NT2/D1 (cell line): ENCODE results near the gene TUBA3D.
"Not testable (repeated sequence)": the region's sequence is repeated elsewhere in the genome, so short reads cannot be mapped to it uniquely, and the experiment has no call there.

Experiments used
- DNase-seq: peaks from one replicate; pipeline ENCODE4 v3.0.0-alpha.2; 2011; ENCODE audit warnings: low read depth, low spot score
- H3K27me3 ChIP-seq: 2 replicates; pipeline ENCODE4 v1.6.0; 2011; ENCODE audit warnings: mild to moderate bottlenecking; ENCODE audit not compliant: insufficient read length, insufficient read depth
- H3K36me3 ChIP-seq: 2 replicates; pipeline ENCODE4 v1.6.1; 2011; ENCODE audit warnings: mild to moderate bottlenecking, low read length, mixed read lengths; ENCODE audit not compliant: insufficient read depth, insufficient read length
- H3K4me1 ChIP-seq: 2 replicates; pipeline ENCODE4 v1.5.1; 2011; ENCODE audit not compliant: insufficient read depth, insufficient read length
- H3K4me3 ChIP-seq: 2 replicates; pipeline ENCODE4 v1.5.1; 2011; ENCODE audit warnings: low read depth; ENCODE audit not compliant: insufficient read length
- H3K9ac ChIP-seq: 2 replicates; pipeline ENCODE4 v1.6.0; 2011; ENCODE audit warnings: low read depth; ENCODE audit not compliant: insufficient read length
- H3K9me3 ChIP-seq: 2 replicates; pipeline ENCODE4 v1.5.1; 2011; ENCODE audit warnings: mild to moderate bottlenecking, low read length; ENCODE audit not compliant: insufficient read depth
- SUZ12 ChIP-seq: IDR thresholded peaks from 2 replicates; pipeline ENCODE4 v1.6.1; 2011; ENCODE audit not compliant: insufficient read length, insufficient read depth; ENCODE audit errors: extremely low read depth
- YY1 ChIP-seq: IDR thresholded peaks from 2 replicates; pipeline ENCODE4 v1.6.1; 2011; ENCODE audit not compliant: insufficient read length, insufficient read depth
- ZNF274 ChIP-seq: IDR thresholded peaks from 2 replicates; pipeline ENCODE4 v1.6.1; 2011; ENCODE audit warnings: mild to moderate bottlenecking, low read depth, low read length

TUBA3D gene

GRCh38 chr2:131515235-131515634 lies 39.3 kb downstream of the TUBA3D start:
- not testable (repeated sequence) for DNase-seq, H3K4me1 ChIP-seq, H3K4me3 ChIP-seq, H3K27me3 ChIP-seq, H3K9ac ChIP-seq, H3K9me3 ChIP-seq
- H3K36me3 ChIP-seq: peaks cover 79% of the 10 kb centered on the region

DNA sequence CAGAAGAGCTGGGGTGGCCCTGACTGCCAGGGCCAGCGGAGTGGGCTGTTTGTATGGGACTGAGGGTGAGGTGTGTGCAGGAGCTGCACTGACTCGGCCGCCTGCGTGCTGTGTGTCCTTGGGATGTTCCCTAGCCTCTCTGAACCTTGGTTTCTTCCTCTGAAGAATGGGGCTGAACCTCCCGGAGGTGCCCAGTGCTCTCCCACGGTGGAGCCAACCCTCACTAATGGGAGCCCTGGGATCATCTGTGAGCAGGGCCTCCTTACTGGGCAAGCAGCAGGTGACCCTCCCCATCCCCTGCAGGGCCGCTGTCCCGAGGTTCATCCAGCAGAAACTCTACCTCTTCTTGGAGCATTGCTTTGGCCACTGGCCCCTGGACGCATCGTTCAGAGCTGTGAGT lies 40.1 kb downstream of the TUBA3D start:
- Histone ChIP-seq H3K27me3 (no peaks in the 10 kb centered on the region), H3K4me3 (no peak overlapping the region), H3K36me3 (peaks cover 83% of the 10 kb centered on the region), H3K9ac (no peak overlapping the region), H3K4me1 (no peaks in the 10 kb centered on the region), H3K9me3 (no peaks in the 10 kb centered on the region)
- TF ChIP-seq ZNF274 (no peak), SUZ12 (no peak), YY1 (no peak)
- no peak for DNase-seq

- not testable (repeated sequence) for DNase-seq, H3K4me3 ChIP-seq, H3K4me1 ChIP-seq, H3K9ac ChIP-seq, H3K27me3 ChIP-seq, H3K9me3 ChIP-seq
- peaks cover 82% of the 10 kb centered on the region for H3K36me3 ChIP-seq
Observed at GRCh38 chr2:131516621-131517020, 40.7 kb downstream of the TUBA3D start.

- Histone ChIP-seq H3K9ac (no peak overlapping the region), H3K4me3 (no peak overlapping the region), H3K9me3 (no peaks in the 10 kb centered on the region), H3K27me3 (no peaks in the 10 kb centered on the region), H3K36me3 (peaks cover 87% of the 10 kb centered on the region), H3K4me1 (no peaks in the 10 kb centered on the region)
- TF ChIP-seq SUZ12: no peak
- DNase-seq: no peak
Observed at GRCh38 chr2:131517106-131517831, 41.4 kb downstream of the TUBA3D start.

DNA sequence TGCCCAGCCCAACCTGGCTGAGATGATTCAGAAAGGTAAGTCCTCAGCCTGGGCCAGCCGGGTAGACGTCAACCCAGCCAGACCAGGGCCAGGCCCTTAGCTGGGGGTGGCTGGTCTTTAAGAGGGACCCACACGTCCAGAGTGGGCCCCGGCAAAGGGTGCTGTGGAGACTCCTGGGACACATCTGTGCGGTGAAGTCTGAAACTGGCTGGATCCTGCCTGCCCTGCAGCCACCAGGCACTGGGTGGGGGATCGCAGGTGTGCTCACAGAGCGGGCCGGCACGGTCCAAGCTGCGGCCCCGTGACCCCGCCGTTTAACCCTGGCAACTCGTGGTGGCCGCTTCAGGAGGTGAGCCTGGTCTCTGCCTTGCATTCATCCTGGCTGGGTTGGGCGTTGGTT lies 41.9 kb downstream of the TUBA3D start:
- not testable (repeated sequence) for H3K27me3 ChIP-seq, H3K4me3 ChIP-seq, DNase-seq, H3K9me3 ChIP-seq, H3K4me1 ChIP-seq, H3K9ac ChIP-seq
- peaks cover 82% of the 10 kb centered on the region for H3K36me3 ChIP-seq

DNA sequence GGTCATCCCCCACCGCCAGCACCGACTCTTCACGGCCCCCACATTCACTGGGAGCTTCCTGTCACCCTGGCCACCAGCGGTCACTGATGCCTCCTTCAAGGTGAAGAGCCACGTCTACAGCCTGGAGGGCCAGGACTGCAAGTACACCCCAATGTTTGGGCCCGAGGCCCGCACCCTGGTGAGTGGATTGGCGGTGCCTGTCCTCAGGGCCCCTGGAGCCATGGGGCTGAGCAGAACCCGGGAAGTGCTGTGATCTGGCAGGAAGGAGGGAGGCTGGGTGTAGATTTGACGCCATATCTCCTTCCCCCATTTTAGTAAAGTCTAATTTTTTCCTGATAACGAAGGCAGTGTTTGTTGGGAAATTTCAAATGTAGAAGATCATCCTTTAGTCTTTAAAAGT lies 42.6 kb downstream of the TUBA3D start:
- H3K4me3 ChIP-seq, H3K9me3 ChIP-seq, H3K4me1 ChIP-seq, H3K9ac ChIP-seq, DNase-seq, H3K27me3 ChIP-seq: not testable (repeated sequence)
- peaks cover 75% of the 10 kb centered on the region for H3K36me3 ChIP-seq

DNA sequence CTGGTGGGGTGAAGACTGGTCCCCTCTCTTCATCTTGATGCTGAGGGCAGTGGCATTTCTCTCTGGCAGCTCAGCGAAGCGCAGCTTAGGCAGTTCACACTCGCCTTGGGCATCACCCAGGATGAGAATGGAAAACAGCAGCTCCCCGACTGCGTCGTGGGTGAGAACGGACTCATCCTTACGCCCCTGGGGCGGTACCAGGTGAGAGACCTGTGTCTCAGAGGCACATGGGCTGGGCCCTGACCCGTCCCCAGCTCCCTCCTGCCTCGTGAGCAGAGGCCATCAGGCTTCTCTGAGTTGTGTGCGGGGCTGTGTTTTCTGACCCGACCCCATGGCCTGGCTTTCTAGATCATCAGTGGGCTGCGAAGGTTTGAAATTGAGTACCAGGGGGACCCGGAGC lies 43.5 kb downstream of the TUBA3D start:
- H3K27me3 ChIP-seq: no peaks in the 10 kb centered on the region
- TF ChIP-seq ZNF274 (no peak), SUZ12 (no peak), YY1 (no peak)

DNA sequence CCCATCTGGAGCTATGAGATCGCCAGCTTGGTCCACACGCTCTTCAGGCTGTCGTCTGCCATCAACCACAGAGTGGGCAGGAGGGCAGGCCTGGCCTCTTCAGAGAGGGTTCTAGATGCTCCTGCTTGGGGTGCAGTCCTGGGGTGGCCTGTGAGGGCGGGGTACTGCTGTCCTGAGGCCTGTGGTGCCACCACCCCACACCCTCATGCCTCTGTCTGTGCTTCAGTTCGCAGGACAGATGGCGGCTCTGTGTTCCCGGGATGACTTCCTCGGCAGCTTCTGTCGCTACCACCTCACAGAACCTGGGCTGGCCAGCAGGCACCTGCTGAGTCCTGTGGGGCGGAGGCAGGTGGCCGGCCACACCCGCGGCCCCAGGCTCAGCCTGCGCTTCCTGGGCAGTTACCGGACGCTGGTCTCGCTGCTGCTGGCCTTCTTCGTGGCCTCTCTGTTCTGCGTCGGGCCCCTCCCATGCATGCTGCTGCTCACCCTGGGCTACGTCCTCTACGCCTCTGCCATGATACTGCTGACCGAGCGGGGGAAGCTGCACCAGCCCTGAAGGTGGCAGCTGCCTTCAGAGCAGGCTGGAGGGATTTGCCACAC lies 44.1 kb downstream of the TUBA3D start:
- not testable (repeated sequence) for H3K9me3 ChIP-seq, H3K27me3 ChIP-seq, H3K4me1 ChIP-seq, H3K4me3 ChIP-seq, DNase-seq, H3K9ac ChIP-seq
- peaks cover 61% of the 10 kb centered on the region for H3K36me3 ChIP-seq

More for the DNA sequence above, 43.5 kb downstream of the TUBA3D start:
- DNase-seq: no peak
- Histone ChIP-seq H3K36me3 (peaks cover 66% of the 10 kb centered on the region), H3K9me3 (no peaks in the 10 kb centered on the region), H3K9ac (no peak overlapping the region), H3K4me1 (no peaks in the 10 kb centered on the region), H3K4me3 (no peak overlapping the region)
